Measurements from ENCODE around the gene RHOV. TPM values are rescaled to one million over a fixed set of nuclear protein-coding genes. Genes with fewer than 3 reads are reported as not detected.

Gene RHOV
- total RNA-seq, 1 donor from 2014 or later = 4.4 TPM

DNA sequence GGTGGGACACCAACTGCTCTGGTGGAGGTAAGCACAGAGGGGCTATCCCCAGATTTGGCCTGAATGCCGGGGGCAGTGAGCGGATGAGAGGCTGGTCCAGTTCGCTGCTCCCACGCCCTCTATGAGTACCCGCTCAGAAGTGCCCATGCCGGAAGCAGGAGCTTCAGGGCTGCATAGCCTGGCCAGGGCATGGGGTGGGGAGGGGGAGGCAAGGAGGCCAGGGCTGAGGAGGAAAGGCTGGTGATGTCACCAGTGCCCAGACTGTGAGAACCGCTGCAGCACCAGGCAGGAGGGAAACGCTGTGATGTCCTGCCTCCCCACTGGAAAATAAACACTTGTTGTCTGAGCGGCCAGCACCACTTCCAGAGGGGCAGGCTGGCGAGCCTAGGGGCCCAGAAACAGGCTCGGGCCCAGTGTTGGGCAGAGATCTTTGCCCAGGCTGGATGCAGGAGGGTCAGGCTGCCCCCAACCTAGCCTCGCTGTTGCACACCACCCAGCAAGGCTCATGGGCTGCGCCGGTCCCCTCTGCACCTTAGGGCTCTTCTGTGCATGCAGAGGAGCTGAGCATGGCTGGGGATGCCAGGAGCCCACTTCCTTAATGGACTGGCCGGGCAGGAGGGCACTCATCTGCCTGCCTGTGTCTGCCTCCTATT lies 44.2 kb upstream of the RHOV start:
- H3K4me1 Mint-ChIP-seq = no peaks in the 10 kb centered on the region
- no peak overlapping the region for H3K4me3 Mint-ChIP-seq
- no peak overlapping the region for H3K27ac Mint-ChIP-seq
- DNase-seq (ENCODE audit: low spot score in 2 of 2, unreplicated experiment in 2 of 2) = no peak
- peaks cover 24% of the 10 kb centered on the region for H3K27me3 Mint-ChIP-seq (ENCODE audit: low read depth)
- H3K9me3 Mint-ChIP-seq = no peaks in the 10 kb centered on the region
- TF ChIP-seq, protein P1, sequence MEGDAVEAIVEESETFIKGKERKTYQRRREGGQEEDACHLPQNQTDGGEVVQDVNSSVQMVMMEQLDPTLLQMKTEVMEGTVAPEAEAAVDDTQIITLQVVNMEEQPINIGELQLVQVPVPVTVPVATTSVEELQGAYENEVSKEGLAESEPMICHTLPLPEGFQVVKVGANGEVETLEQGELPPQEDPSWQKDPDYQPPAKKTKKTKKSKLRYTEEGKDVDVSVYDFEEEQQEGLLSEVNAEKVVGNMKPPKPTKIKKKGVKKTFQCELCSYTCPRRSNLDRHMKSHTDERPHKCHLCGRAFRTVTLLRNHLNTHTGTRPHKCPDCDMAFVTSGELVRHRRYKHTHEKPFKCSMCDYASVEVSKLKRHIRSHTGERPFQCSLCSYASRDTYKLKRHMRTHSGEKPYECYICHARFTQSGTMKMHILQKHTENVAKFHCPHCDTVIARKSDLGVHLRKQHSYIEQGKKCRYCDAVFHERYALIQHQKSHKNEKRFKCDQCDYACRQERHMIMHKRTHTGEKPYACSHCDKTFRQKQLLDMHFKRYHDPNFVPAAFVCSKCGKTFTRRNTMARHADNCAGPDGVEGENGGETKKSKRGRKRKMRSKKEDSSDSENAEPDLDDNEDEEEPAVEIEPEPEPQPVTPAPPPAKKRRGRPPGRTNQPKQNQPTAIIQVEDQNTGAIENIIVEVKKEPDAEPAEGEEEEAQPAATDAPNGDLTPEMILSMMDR (IDR thresholded peaks at IDR 0.05; ENCODE audit: unreplicated experiment) = no peak
- H3K36me3 Mint-ChIP-seq = no peaks in the 10 kb centered on the region

GRCh38 chr15:40917585-40917984 lies 43.6 kb upstream of the RHOV start:
- TF ChIP-seq, protein P1 (IDR thresholded peaks at IDR 0.05; ENCODE audit: unreplicated experiment) = no peak
- Mint-ChIP-seq H3K4me3 (no peak overlapping the region), H3K4me1 (no peaks in the 10 kb centered on the region), H3K27ac (no peak overlapping the region), H3K9me3 (no peaks in the 10 kb centered on the region), H3K27me3 (ENCODE audit: low read depth) (peaks cover 17% of the 10 kb centered on the region), H3K36me3 (no peaks in the 10 kb centered on the region)
- no peak for DNase-seq (ENCODE audit: low spot score in 2 of 2, unreplicated experiment in 2 of 2)

GRCh38 chr15:40915679-40916078 lies 41.6 kb upstream of the RHOV start:
- Mint-ChIP-seq H3K36me3 (no peaks in the 10 kb centered on the region), H3K9me3 (no peaks in the 10 kb centered on the region), H3K4me3 (no peak overlapping the region), H3K4me1 (peaks cover 11% of the 10 kb centered on the region), H3K27me3 (ENCODE audit: low read depth) (peaks cover 4% of the 10 kb centered on the region), H3K27ac (no peak overlapping the region)
- no peak for DNase-seq (ENCODE audit: low spot score in 2 of 2, unreplicated experiment in 2 of 2)
- TF ChIP-seq, protein P1 (IDR thresholded peaks at IDR 0.05; ENCODE audit: unreplicated experiment) = no peak

GRCh38 chr15:40915116-40915661 lies 41.2 kb upstream of the RHOV start:
- no peak for DNase-seq (ENCODE audit: low spot score in 2 of 2, unreplicated experiment in 2 of 2)
- H3K9me3 Mint-ChIP-seq = no peaks in the 10 kb centered on the region
- no peak overlapping the region for H3K4me3 Mint-ChIP-seq
- TF ChIP-seq, protein P1 (IDR thresholded peaks at IDR 0.05; ENCODE audit: unreplicated experiment) = no peak
- peaks cover 2% of the 10 kb centered on the region for H3K27me3 Mint-ChIP-seq (ENCODE audit: low read depth)
- H3K36me3 Mint-ChIP-seq = no peaks in the 10 kb centered on the region
- H3K27ac Mint-ChIP-seq = no peak overlapping the region
- peaks cover 13% of the 10 kb centered on the region for H3K4me1 Mint-ChIP-seq

- no peak for DNase-seq (ENCODE audit: low spot score in 2 of 2, unreplicated experiment in 2 of 2)
- H3K9me3 Mint-ChIP-seq = no peaks in the 10 kb centered on the region
- TF ChIP-seq, protein P1 (IDR thresholded peaks at IDR 0.05; ENCODE audit: unreplicated experiment) = no peak
- H3K36me3 Mint-ChIP-seq = no peaks in the 10 kb centered on the region
- no peak overlapping the region for H3K4me3 Mint-ChIP-seq
- H3K27ac Mint-ChIP-seq = no peak overlapping the region
- peaks cover 2% of the 10 kb centered on the region for H3K27me3 Mint-ChIP-seq (ENCODE audit: low read depth)
- H3K4me1 Mint-ChIP-seq = peaks cover 19% of the 10 kb centered on the region
Observed at GRCh38 chr15:40914486-40914885, 40.5 kb upstream of the RHOV start.
